NCI-H128 (cell line): ENCODE results near the gene ARL6IP5.

Experiments used
- DNase-seq: peaks from one replicate; lab custom pipeline; 2025; ENCODE audit not compliant: unreplicated experiment; lab: John Stamatoyannopoulos, UW

The ARL6IP5 gene

GRCh38 chr3:69149586-69149985 is 64.8 kb downstream of the ARL6IP5 start:
- DNase-seq = no peak
